Measurements from ENCODE around the gene RAPSN. TPM values are rescaled to one million over a fixed set of nuclear protein-coding genes. Genes with fewer than 3 reads are reported as not detected.

The RAPSN gene
- total RNA-seq, 1 donor from 2014 or later, result 0.54 TPM

GRCh38 chr11:47485107-47485506 is 36.2 kb upstream of the RAPSN start:
- no peak overlapping the region for H3K4me3 Mint-ChIP-seq (ENCODE audit: unreplicated experiment)

GRCh38 chr11:47483457-47483856 is 34.5 kb upstream of the RAPSN start:
- no peaks in the 10 kb centered on the region for H3K27me3 Mint-ChIP-seq (ENCODE audit: unreplicated experiment)
- peaks cover 12% of the 10 kb centered on the region for H3K9me3 Mint-ChIP-seq (ENCODE audit: unreplicated experiment)
- DNase-seq, result no peak
- peaks cover 3% of the 10 kb centered on the region for H3K36me3 Mint-ChIP-seq (ENCODE audit: unreplicated experiment)
- TF ChIP-seq CTCF (IDR thresholded peaks at IDR 0.05; ENCODE audit: partially characterized antibody, unreplicated experiment), result no peak
- no peak overlapping the region for H3K27ac Mint-ChIP-seq (ENCODE audit: unreplicated experiment)
- H3K4me1 Mint-ChIP-seq (ENCODE audit: low read depth, unreplicated experiment), result peaks cover 16% of the 10 kb centered on the region
- no peak overlapping the region for H3K4me3 Mint-ChIP-seq (ENCODE audit: unreplicated experiment)

More at GRCh38 chr11:47485107-47485506, 36.2 kb upstream of the RAPSN start:
- peaks cover 3% of the 10 kb centered on the region for H3K36me3 Mint-ChIP-seq (ENCODE audit: unreplicated experiment)
- TF ChIP-seq CTCF (IDR thresholded peaks at IDR 0.05; ENCODE audit: partially characterized antibody, unreplicated experiment), result no peak
- H3K27ac Mint-ChIP-seq (ENCODE audit: unreplicated experiment), result no peak overlapping the region
- no peaks in the 10 kb centered on the region for H3K27me3 Mint-ChIP-seq (ENCODE audit: unreplicated experiment)
- no peak for DNase-seq
- H3K9me3 Mint-ChIP-seq (ENCODE audit: unreplicated experiment), result peaks cover 8% of the 10 kb centered on the region
- peaks cover 16% of the 10 kb centered on the region for H3K4me1 Mint-ChIP-seq (ENCODE audit: low read depth, unreplicated experiment)

- no peak overlapping the region for H3K27ac Mint-ChIP-seq (ENCODE audit: unreplicated experiment)
- H3K27me3 Mint-ChIP-seq (ENCODE audit: unreplicated experiment), result peaks cover 4% of the 10 kb centered on the region
- peaks cover 3% of the 10 kb centered on the region for H3K36me3 Mint-ChIP-seq (ENCODE audit: unreplicated experiment)
- peaks cover 1% of the 10 kb centered on the region for H3K4me1 Mint-ChIP-seq (ENCODE audit: low read depth, unreplicated experiment)
- peaks cover 12% of the 10 kb centered on the region for H3K9me3 Mint-ChIP-seq (ENCODE audit: unreplicated experiment)
- H3K4me3 Mint-ChIP-seq (ENCODE audit: unreplicated experiment), result no peak overlapping the region
- no peak for TF ChIP-seq CTCF (IDR thresholded peaks at IDR 0.05; ENCODE audit: partially characterized antibody, unreplicated experiment)
- DNase-seq, result no peak
These were observed 31.8 kb upstream of the RAPSN start for GRCh38 chr11:47480762-47481161.

GRCh38 chr11:47478651-47479329 is 29.9 kb upstream of the RAPSN start:
- no peak for DNase-seq
- Mint-ChIP-seq H3K9me3 (ENCODE audit: unreplicated experiment) (peaks cover 14% of the 10 kb centered on the region), H3K27me3 (ENCODE audit: unreplicated experiment) (peaks cover 4% of the 10 kb centered on the region), H3K36me3 (ENCODE audit: unreplicated experiment) (peaks cover 3% of the 10 kb centered on the region), H3K27ac (ENCODE audit: unreplicated experiment) (no peak overlapping the region), H3K4me3 (ENCODE audit: unreplicated experiment) (no peak overlapping the region), H3K4me1 (ENCODE audit: low read depth, unreplicated experiment) (peaks cover 9% of the 10 kb centered on the region)
- no peak for TF ChIP-seq CTCF (IDR thresholded peaks at IDR 0.05; ENCODE audit: partially characterized antibody, unreplicated experiment)

- DNase-seq, result no peak
- H3K9me3 Mint-ChIP-seq (ENCODE audit: unreplicated experiment), result peaks cover 12% of the 10 kb centered on the region
These were observed 28.8 kb upstream of the RAPSN start for GRCh38 chr11:47477753-47478152.

More at GRCh38 chr11:47477753-47478152, 28.8 kb upstream of the RAPSN start:
- no peak overlapping the region for H3K27ac Mint-ChIP-seq (ENCODE audit: unreplicated experiment)
- H3K27me3 Mint-ChIP-seq (ENCODE audit: unreplicated experiment), result peaks cover 6% of the 10 kb centered on the region
- no peak overlapping the region for H3K4me3 Mint-ChIP-seq (ENCODE audit: unreplicated experiment)
- TF ChIP-seq CTCF (IDR thresholded peaks at IDR 0.05; ENCODE audit: partially characterized antibody, unreplicated experiment), result no peak
- peaks cover 18% of the 10 kb centered on the region for H3K4me1 Mint-ChIP-seq (ENCODE audit: low read depth, unreplicated experiment)
- peaks cover 8% of the 10 kb centered on the region for H3K36me3 Mint-ChIP-seq (ENCODE audit: unreplicated experiment)

All from glutamatergic neuron (in vitro differentiated cells).